ENCODE measurements around the gene SUGT1.
"Not testable (repeated sequence)": the region's sequence is repeated elsewhere in the genome, so short reads cannot be mapped to it uniquely, and the experiment has no call there.

Gene SUGT1

GRCh38 chr13:52670726-52671125, 18.1 kb downstream of the SUGT1 start:
- no peak for DNase-seq

- DNase-seq: no peak
These were observed 20.8 kb downstream of the SUGT1 start for GRCh38 chr13:52673465-52673864.

- no peak for DNase-seq
These were observed 25.2 kb downstream of the SUGT1 start for GRCh38 chr13:52677823-52678222.

- DNase-seq: not testable (repeated sequence)
These were observed 33.2 kb downstream of the SUGT1 start for GRCh38 chr13:52685806-52686205.

- DNase-seq: no peak
These were observed 33.7 kb downstream of the SUGT1 start for GRCh38 chr13:52686376-52686775.

- DNase-seq: no peak
These were observed 43.2 kb downstream of the SUGT1 start for GRCh38 chr13:52695856-52696255.

GRCh38 chr13:52696566-52696965, 43.9 kb downstream of the SUGT1 start:
- no peak for DNase-seq

GRCh38 chr13:52701728-52702465, 49.3 kb downstream of the SUGT1 start:
- no peak for DNase-seq

- DNase-seq: no peak
These were observed 50.8 kb downstream of the SUGT1 start for GRCh38 chr13:52703482-52703881.

GRCh38 chr13:52706081-52706480, 53.4 kb downstream of the SUGT1 start:
- no peak for DNase-seq

- no peak for DNase-seq
These were observed 54.7 kb downstream of the SUGT1 start for GRCh38 chr13:52707375-52707774.

GRCh38 chr13:52708266-52708665, 55.6 kb downstream of the SUGT1 start:
- DNase-seq: not testable (repeated sequence)

- DNase-seq: no peak
These were observed 58.6 kb downstream of the SUGT1 start for GRCh38 chr13:52711286-52711685.

GRCh38 chr13:52712385-52712784, 59.7 kb downstream of the SUGT1 start:
- DNase-seq: no peak

- no peak for DNase-seq
These were observed 61.3 kb downstream of the SUGT1 start for GRCh38 chr13:52713894-52714293.

- DNase-seq: not testable (repeated sequence)
These were observed 68.3 kb downstream of the SUGT1 start for GRCh38 chr13:52720904-52721303.

GRCh38 chr13:52721356-52721755, 68.7 kb downstream of the SUGT1 start:
- DNase-seq: not testable (repeated sequence)

- DNase-seq: no peak
These were observed 70.5 kb downstream of the SUGT1 start for GRCh38 chr13:52723181-52723580.

GRCh38 chr13:52725302-52725701, 72.7 kb downstream of the SUGT1 start:
- no peak for DNase-seq

GRCh38 chr13:52726258-52726657, 73.6 kb downstream of the SUGT1 start:
- no peak for DNase-seq

- DNase-seq: no peak
These were observed 81.5 kb downstream of the SUGT1 start for GRCh38 chr13:52734075-52734623.

GRCh38 chr13:52736891-52737290, 84.3 kb downstream of the SUGT1 start:
- no peak for DNase-seq

- DNase-seq: no peak
These were observed 84.8 kb downstream of the SUGT1 start for GRCh38 chr13:52737451-52737850.

- DNase-seq: no peak
These were observed 85.3 kb downstream of the SUGT1 start for GRCh38 chr13:52737965-52738364.
